ENCODE results near the gene COG6.

Gene COG6

GRCh38 chr13:39656325-39656677 lies 839 bp downstream of the COG6 start:
- no peak for TF ChIP-seq ZNF274 (IDR thresholded peaks at IDR 0.05; ENCODE audit: low read depth, low read length)
- H3K4me3 ChIP-seq (ENCODE audit: low read length) = peak overlapping the region; percentile 76

DNA sequence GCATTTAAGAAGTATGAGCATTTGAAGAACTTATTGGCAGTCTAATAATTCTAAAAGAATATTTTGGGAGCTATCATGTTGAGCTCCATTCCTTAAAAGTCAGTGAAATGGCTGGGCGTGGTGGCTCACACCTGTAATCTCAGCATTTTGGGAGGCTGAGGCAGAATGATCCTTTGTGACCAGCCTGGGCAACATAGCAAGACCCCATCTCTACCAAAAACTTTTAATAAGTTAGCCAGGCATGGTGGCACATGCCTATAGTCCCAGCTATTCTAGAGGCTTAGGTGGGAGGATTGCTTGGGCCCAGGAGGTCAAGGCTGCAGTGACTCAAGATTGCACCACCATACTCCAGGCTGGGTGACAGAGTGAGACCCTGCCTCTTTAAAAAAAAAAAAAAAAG lies 8.0 kb downstream of the COG6 start:
- no peak for TF ChIP-seq ZNF274 (IDR thresholded peaks at IDR 0.05; ENCODE audit: low read depth, low read length)
- no peak overlapping the region for H3K4me3 ChIP-seq (ENCODE audit: low read length)

DNA sequence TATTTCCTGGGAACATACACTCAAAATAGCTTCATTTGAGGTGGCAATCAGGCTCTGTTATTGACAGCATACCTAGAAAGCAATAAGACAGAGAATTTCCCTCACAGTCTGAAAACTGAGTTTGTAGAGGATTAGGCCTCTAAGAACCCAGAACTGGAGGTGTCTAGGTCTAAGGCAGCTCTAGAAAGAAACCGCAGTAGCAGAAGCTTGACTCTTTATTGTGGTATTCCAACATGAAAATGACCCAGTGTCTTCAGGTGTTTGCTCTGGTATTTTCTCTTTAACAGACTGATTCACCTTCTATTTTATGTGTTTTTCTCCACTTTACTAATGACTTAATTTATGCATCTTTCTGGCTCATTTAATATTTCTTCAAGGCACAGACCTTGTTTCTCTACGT lies 8.5 kb downstream of the COG6 start:
- H3K4me3 ChIP-seq (ENCODE audit: low read length) = no peak overlapping the region
- no peak for TF ChIP-seq ZNF274 (IDR thresholded peaks at IDR 0.05; ENCODE audit: low read depth, low read length)

- no peak for TF ChIP-seq ZNF274 (IDR thresholded peaks at IDR 0.05; ENCODE audit: low read depth, low read length)
- no peak overlapping the region for H3K4me3 ChIP-seq (ENCODE audit: low read length)
These were observed 10.3 kb downstream of the COG6 start for GRCh38 chr13:39665763-39666162.

DNA sequence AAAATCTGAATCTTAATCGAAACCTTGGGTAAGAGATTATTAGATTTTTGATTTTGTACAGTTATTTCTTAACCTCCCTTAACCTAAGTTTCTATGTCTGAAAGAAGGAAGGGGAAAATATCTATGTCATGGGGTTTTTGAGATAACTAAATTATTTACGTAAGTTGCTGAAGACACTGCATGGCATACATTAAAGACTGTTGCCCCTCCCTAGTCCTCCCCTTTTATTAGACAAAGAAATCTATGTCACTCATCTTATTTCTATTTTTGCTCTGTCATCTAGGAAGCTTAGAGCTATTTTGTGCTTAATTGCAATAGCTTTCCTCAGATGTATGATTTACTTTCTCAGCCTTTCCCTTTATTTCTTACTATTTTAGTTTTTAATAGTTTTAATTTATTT lies 15.0 kb downstream of the COG6 start:
- no peak overlapping the region for H3K4me3 ChIP-seq (ENCODE audit: low read length)
- TF ChIP-seq ZNF274 (IDR thresholded peaks at IDR 0.05; ENCODE audit: low read depth, low read length) = no peak

- no peak overlapping the region for H3K4me3 ChIP-seq (ENCODE audit: low read length)
- TF ChIP-seq ZNF274 (IDR thresholded peaks at IDR 0.05; ENCODE audit: low read depth, low read length) = no peak
These were observed 17.1 kb downstream of the COG6 start for GRCh38 chr13:39672378-39673132.

DNA sequence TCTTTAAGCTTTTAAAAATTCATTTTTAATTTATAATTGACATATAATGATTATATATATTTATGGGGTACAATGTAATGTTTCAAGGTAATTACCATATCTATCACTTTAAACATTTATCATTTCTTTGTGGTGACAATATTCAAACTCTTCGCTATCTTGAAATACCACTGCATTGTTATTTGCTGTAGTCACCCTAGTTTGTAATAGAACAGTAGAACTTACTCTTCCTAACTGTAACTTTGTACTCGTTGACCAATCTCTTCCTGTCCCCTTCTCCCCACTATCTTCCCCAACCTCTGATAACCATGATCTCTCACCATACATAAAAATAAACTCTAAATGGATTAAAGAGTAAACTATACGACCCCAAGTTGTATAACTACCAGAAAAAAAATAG lies 20.4 kb downstream of the COG6 start:
- no peak for TF ChIP-seq ZNF274 (IDR thresholded peaks at IDR 0.05; ENCODE audit: low read depth, low read length)
- no peak overlapping the region for H3K4me3 ChIP-seq (ENCODE audit: low read length)

- no peak for TF ChIP-seq ZNF274 (IDR thresholded peaks at IDR 0.05; ENCODE audit: low read depth, low read length)
- H3K4me3 ChIP-seq (ENCODE audit: low read length) = no peak overlapping the region
These were observed 20.9 kb downstream of the COG6 start for GRCh38 chr13:39676315-39676876.

DNA sequence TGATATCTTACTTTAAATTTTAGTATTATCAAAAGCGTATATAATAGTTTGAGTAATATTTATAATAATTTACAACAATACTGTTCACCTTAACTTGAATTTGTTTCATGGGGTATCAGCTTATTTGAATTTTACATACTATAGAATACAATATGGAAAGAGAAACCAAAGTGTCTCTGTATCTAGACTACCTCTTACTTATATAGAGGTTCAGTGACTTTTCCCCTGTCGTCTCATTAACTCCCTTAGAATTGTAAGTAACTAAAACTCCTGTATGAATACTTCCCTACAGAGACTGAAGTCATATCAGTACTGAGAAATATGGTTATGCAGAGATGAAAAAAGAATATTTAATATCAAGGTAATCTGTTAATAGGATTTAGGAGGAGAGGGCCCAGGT lies 26.8 kb downstream of the COG6 start:
- no peak for TF ChIP-seq ZNF274 (IDR thresholded peaks at IDR 0.05; ENCODE audit: low read depth, low read length)
- H3K4me3 ChIP-seq (ENCODE audit: low read length) = no peak overlapping the region

GRCh38 chr13:39682788-39683187 lies 27.3 kb downstream of the COG6 start:
- H3K4me3 ChIP-seq (ENCODE audit: low read length) = no peak overlapping the region
- TF ChIP-seq ZNF274 (IDR thresholded peaks at IDR 0.05; ENCODE audit: low read depth, low read length) = no peak

- no peak overlapping the region for H3K4me3 ChIP-seq (ENCODE audit: low read length)
- TF ChIP-seq ZNF274 (IDR thresholded peaks at IDR 0.05; ENCODE audit: low read depth, low read length) = no peak
These were observed 29.2 kb downstream of the COG6 start for GRCh38 chr13:39684531-39685137.

- H3K4me3 ChIP-seq (ENCODE audit: low read length) = no peak overlapping the region
- no peak for TF ChIP-seq ZNF274 (IDR thresholded peaks at IDR 0.05; ENCODE audit: low read depth, low read length)
These were observed 30.2 kb downstream of the COG6 start for GRCh38 chr13:39685652-39686051.

DNA sequence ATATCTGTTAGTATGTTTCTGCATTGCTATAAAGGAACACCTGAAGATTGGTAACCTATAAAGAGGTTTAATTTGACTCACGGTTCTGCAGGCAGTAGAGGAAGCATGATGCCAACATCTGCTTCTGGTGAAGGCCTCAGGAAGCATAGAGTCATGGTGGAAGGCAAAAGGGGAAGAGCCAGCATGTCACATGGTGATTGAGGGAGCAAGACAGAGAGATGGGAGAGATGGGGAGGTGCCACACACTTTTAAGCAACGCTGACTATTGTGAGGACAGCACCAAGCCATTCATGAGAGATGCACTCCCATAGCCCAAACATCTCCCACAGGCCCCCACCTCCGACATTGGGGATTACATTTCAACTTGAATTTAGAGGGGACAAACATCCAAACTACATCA lies 32.8 kb downstream of the COG6 start:
- H3K4me3 ChIP-seq (ENCODE audit: low read length) = no peak overlapping the region
- TF ChIP-seq ZNF274 (IDR thresholded peaks at IDR 0.05; ENCODE audit: low read depth, low read length) = no peak

DNA sequence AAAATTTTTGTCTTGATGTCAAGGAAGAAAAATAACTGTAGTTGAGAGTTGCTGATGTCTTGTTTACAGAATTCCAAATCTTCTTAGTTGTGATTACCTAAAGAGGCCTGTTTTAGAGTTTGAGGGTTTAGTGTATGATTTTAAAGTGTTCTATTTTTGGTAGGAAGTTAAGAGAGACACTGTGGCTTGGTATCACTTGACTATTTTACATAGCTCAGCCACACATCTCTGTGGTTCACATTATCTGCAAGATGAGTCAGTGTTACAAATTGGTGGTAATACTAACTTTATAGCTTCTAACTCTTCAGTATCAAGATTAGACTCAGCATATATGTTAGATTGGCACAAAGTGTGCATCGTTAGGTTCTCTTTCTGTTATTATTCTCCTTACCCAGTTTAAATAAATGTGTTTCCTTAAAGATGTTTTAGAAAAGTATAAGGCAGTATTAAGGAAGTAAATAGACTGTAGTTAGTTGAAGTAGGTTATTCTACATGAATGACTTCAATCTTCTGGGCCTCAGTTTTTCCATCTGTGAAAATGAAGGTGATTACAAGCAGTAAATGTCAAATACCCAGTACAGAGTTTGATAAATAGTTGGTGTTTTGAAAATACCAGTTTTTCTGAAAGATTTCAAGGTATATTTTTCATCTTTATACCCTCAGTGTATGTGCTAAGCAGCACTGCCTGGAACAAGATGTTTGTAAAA lies 33.4 kb downstream of the COG6 start:
- TF ChIP-seq ZNF274 (IDR thresholded peaks at IDR 0.05; ENCODE audit: low read depth, low read length) = no peak
- no peak overlapping the region for H3K4me3 ChIP-seq (ENCODE audit: low read length)

Measured in GM08714 (cell line).